ENCODE data around the gene ARSI.
"Not testable (repeated sequence)": the region's sequence is repeated elsewhere in the genome, so short reads cannot be mapped to it uniquely, and the experiment has no call there.

The ARSI gene

DNA sequence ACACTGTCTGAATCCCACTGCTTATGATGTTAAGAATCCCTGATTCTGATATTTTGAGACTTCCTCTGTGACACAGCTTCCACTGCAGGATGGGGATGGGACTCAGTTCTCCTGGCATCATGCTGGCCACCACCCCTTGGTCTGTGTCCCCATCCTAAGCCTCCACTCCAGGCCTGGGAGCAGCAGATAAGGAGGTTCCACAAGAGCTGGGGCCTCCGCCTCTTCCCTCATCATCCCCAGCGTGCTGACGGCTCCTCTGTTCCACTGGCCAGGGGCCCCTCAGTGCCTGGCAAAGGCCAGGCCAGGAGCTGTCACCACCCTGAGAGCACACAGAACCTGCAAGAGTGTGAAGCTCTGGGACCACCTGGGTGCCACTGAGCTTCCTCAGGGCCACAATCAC lies 53.8 kb downstream of the ARSI start:
- DNase-seq: no peak
- no peaks in the 10 kb centered on the region for H3K36me3 Mint-ChIP-seq (ENCODE audit: low read depth)
- H3K27ac Mint-ChIP-seq: no peak overlapping the region
- no peak overlapping the region for H3K4me3 Mint-ChIP-seq
- no peaks in the 10 kb centered on the region for H3K27me3 Mint-ChIP-seq
- no peaks in the 10 kb centered on the region for H3K9me3 Mint-ChIP-seq
- H3K4me1 Mint-ChIP-seq (ENCODE audit: low read depth): no peaks in the 10 kb centered on the region

DNA sequence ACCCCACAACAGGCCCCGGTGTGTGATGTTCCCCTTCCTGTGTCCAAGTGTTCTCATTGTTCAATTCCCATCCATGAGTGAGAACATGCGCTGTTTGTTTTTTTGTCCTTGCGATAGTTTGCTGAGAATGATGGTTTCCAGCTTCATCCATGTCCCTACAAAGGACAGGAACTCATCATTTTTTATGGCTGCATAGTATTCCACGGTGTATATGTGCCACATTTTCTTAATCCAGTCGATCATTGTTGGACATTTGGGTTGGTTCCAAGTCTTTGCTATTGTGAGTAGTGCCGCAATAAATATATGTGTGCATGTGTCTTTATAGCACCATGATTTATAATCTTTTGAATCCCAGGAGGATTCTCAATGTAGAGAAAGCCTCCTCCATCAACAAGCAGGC lies 54.2 kb downstream of the ARSI start:
- H3K27ac Mint-ChIP-seq, H3K27me3 Mint-ChIP-seq: not testable (repeated sequence)

DNA sequence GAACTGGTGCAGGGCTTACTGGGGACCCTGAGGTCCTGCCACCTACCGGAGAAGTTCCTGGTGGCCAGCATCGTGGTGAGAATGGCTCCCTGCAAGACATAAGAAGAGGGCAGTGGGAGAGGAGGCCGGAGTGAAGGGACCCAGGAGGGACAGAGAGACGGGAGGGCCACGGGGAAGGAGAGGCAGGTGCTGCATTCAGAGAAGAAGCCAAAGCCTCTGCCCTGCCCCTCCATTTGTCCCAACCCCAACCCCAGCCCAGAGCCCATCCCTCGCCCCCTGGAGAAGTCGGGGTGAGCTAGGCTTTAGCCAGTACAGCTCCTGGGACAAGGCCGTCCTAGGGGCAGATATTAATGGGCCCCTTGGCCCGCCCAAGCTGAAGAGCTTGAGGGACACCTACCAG lies 55.0 kb downstream of the ARSI start:
- Mint-ChIP-seq H3K4me3 (no peak overlapping the region), H3K27me3 (no peaks in the 10 kb centered on the region), H3K9me3 (no peaks in the 10 kb centered on the region), H3K27ac (no peak overlapping the region), H3K4me1 (ENCODE audit: low read depth) (no peaks in the 10 kb centered on the region), H3K36me3 (ENCODE audit: low read depth) (no peaks in the 10 kb centered on the region)
- DNase-seq: no peak

More for the DNA sequence above, 54.2 kb downstream of the ARSI start:
- H3K4me1 Mint-ChIP-seq (ENCODE audit: low read depth); H3K36me3 Mint-ChIP-seq (ENCODE audit: low read depth); H3K9me3 Mint-ChIP-seq; DNase-seq; H3K4me3 Mint-ChIP-seq: not testable (repeated sequence)

DNA sequence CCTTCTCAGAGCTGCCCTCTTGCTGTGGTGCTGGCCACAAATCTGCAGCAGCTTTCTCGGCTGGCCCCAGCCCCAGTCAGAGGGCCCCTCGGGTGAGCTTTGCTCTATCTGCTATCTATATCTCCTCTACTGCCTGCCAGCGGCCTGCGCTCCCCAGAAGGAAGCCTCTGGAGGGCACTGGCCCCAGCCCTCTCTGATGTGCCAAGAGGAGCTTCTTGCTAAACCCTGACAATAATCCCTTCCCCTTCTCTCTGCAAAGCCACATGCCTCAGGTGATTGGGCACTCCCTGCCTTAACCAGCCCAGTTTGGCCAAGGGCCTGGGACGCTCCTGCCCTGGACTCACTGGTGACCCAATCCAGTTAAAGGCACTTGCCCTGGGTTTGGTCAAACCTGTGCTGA lies 55.9 kb downstream of the ARSI start:
- Mint-ChIP-seq H3K27me3 (no peaks in the 10 kb centered on the region), H3K4me1 (ENCODE audit: low read depth) (no peaks in the 10 kb centered on the region), H3K9me3 (no peaks in the 10 kb centered on the region), H3K36me3 (ENCODE audit: low read depth) (no peaks in the 10 kb centered on the region), H3K27ac (no peak overlapping the region), H3K4me3 (no peak overlapping the region)
- DNase-seq: no peak

- DNase-seq: no peak
- no peaks in the 10 kb centered on the region for H3K36me3 Mint-ChIP-seq (ENCODE audit: low read depth)
- H3K9me3 Mint-ChIP-seq: no peaks in the 10 kb centered on the region
- no peaks in the 10 kb centered on the region for H3K4me1 Mint-ChIP-seq (ENCODE audit: low read depth)
- no peak overlapping the region for H3K27ac Mint-ChIP-seq
- H3K27me3 Mint-ChIP-seq: no peaks in the 10 kb centered on the region
- H3K4me3 Mint-ChIP-seq: no peak overlapping the region
These were observed 56.3 kb downstream of the ARSI start for GRCh38 chr5:150246429-150246828.
